Stimulated activated naive CD4-positive, alpha-beta T cell (primary cell): ENCODE data around the gene FRMD1.

Experiments
- DNase-seq, 6 experiments: peaks; one replicate each; lab custom pipeline; 2025; lab: John Stamatoyannopoulos, UW

FRMD1 gene

GRCh38 chr6:168054765-168055560, 24.0 kb downstream of the FRMD1 start:
- no peak for DNase-seq

- no peak for DNase-seq
Measured at GRCh38 chr6:168053957-168054471, 25.0 kb downstream of the FRMD1 start.

- no peak for DNase-seq
Measured at GRCh38 chr6:168053086-168053956, 25.7 kb downstream of the FRMD1 start.

- no peak for DNase-seq
Measured at GRCh38 chr6:168052291-168052891, 26.6 kb downstream of the FRMD1 start.

GRCh38 chr6:168051648-168052047, 27.4 kb downstream of the FRMD1 start:
- no peak for DNase-seq

- no peak for DNase-seq
Measured at GRCh38 chr6:168050881-168051586, 28.0 kb downstream of the FRMD1 start.

GRCh38 chr6:168050225-168050880, 28.7 kb downstream of the FRMD1 start:
- DNase-seq = no peak

- no peak for DNase-seq
Measured at GRCh38 chr6:168049706-168050224, 29.2 kb downstream of the FRMD1 start.

GRCh38 chr6:168049277-168049676, 29.7 kb downstream of the FRMD1 start:
- no peak for DNase-seq

GRCh38 chr6:168048724-168049025, 30.3 kb downstream of the FRMD1 start:
- no peak for DNase-seq

- no peak for DNase-seq
Measured at GRCh38 chr6:168047841-168048723, 30.9 kb downstream of the FRMD1 start.

- DNase-seq = no peak
Measured at GRCh38 chr6:168046696-168047095, 32.3 kb downstream of the FRMD1 start.

GRCh38 chr6:168045706-168046620, 33.0 kb downstream of the FRMD1 start:
- no peak for DNase-seq

- DNase-seq = no peak
Measured at GRCh38 chr6:168045141-168045691, 33.8 kb downstream of the FRMD1 start.

GRCh38 chr6:168044521-168045130, 34.4 kb downstream of the FRMD1 start:
- DNase-seq = no peak

GRCh38 chr6:168043848-168044415, 35.1 kb downstream of the FRMD1 start:
- no peak for DNase-seq

- DNase-seq = no peak
Measured at GRCh38 chr6:168043193-168043847, 35.7 kb downstream of the FRMD1 start.
